GM21447 (cell line): Measurements from ENCODE around the gene CIRBP.
"Not testable (repeated sequence)": the region's sequence is repeated elsewhere in the genome, so short reads cannot be mapped to it uniquely, and the experiment has no call there.

Source experiments
- ATAC-seq: cut with Tn5 transposase; IDR thresholded peaks from one replicate; pipeline ENCODE4 v1.9.1; 2021; ENCODE audit not compliant: unreplicated experiment

CIRBP gene

GRCh38 chr19:1308718-1309117, 39.6 kb downstream of the CIRBP start:
- ATAC-seq: no peak

GRCh38 chr19:1309977-1310852, 41.1 kb downstream of the CIRBP start:
- ATAC-seq: no peak

- no peak for ATAC-seq
Observed at GRCh38 chr19:1310853-1311180, 41.7 kb downstream of the CIRBP start.

GRCh38 chr19:1311543-1312091, 42.5 kb downstream of the CIRBP start:
- ATAC-seq: no peak

- no peak for ATAC-seq
Observed at GRCh38 chr19:1312767-1313694, 43.9 kb downstream of the CIRBP start.

GRCh38 chr19:1313695-1314613, 44.8 kb downstream of the CIRBP start:
- ATAC-seq: no peak

- no peak for ATAC-seq
Observed at GRCh38 chr19:1315470-1316166, 46.5 kb downstream of the CIRBP start.

GRCh38 chr19:1316466-1316865, 47.3 kb downstream of the CIRBP start:
- no peak for ATAC-seq

- no peak for ATAC-seq
Observed at GRCh38 chr19:1317274-1318003, 48.3 kb downstream of the CIRBP start.

GRCh38 chr19:1318678-1319471, 49.7 kb downstream of the CIRBP start:
- ATAC-seq: no peak

GRCh38 chr19:1320282-1320650, 51.1 kb downstream of the CIRBP start:
- ATAC-seq: not testable (repeated sequence)

- no peak for ATAC-seq
Observed at GRCh38 chr19:1321539-1321938, 52.4 kb downstream of the CIRBP start.

GRCh38 chr19:1322198-1322981, 53.3 kb downstream of the CIRBP start:
- no peak for ATAC-seq

GRCh38 chr19:1324249-1324805, 55.2 kb downstream of the CIRBP start:
- no peak for ATAC-seq
